K562 (cell line): ENCODE results near the gene CNPY2. TPM values are rescaled to one million over a fixed set of nuclear protein-coding genes. Genes with fewer than 3 reads are reported as not detected.
A peak's percentile ranks its signal among the peaks of the same experiment; 100 is the strongest.

ENCODE experiments used
- HDGF ChIP-seq: fragments of 450-650 bp; IDR thresholded peaks from 2 replicates; pipeline ENCODE4 v1.6.1; 2016
- KDM1A ChIP-seq, 2 experiments: fragments of 450-650 bp; IDR thresholded peaks; 2 replicates each; pipeline ENCODE4 v1.6.1; 2016; ENCODE audit warnings: mild to moderate bottlenecking in 2 of 2
- NR2C1 ChIP-seq, 2 experiments: fragments of 450-650 bp; IDR thresholded peaks; 2 replicates each; pipeline ENCODE4 v1.6.1; 2017; ENCODE audit warnings: mild to moderate bottlenecking in 2 of 2, antibody characterized with exemption in 1 of 2, inconsistent platforms in 1 of 2, missing compliant biosample characterization in 1 of 2, missing genetic modification characterization in 1 of 2
- OTX1 ChIP-seq: fragments of 450-650 bp; formaldehyde crosslinking; IDR thresholded peaks from 2 replicates; pipeline ENCODE4 v1.4.0; 2022; ENCODE audit warnings: mild to moderate bottlenecking
- TOE1 ChIP-seq, 2 experiments: fragments of 450-650 bp in 1 of 2; sonication (generic) in 1 of 2; formaldehyde crosslinking in 1 of 2; IDR thresholded peaks; 2 replicates each; pipeline versions ENCODE4 v1.7.1 to v1.8.0; 2016 to 2022; ENCODE audit warnings: borderline replicate concordance in 2 of 2, mild to moderate bottlenecking in 2 of 2, antibody characterized with exemption in 1 of 2, inconsistent platforms in 1 of 2, low read depth in 1 of 2, missing genetic modification reagents in 1 of 2, moderate library complexity in 1 of 2
- USF2 ChIP-seq: sonication (generic); formaldehyde crosslinking; IDR thresholded peaks from 2 replicates; pipeline ENCODE4 v1.5.0; 2020; ENCODE audit warnings: missing genetic modification reagents
- polyA plus RNA-seq, 8 experiments: library from polyadenylated mRNA; depleted of rRNA in 4 of 8; stranded (reverse) in 5 of 8; unstranded in 3 of 8; fragments of >200 nt; fragmentation: Nextera tagmentation in 2 of 8; fragmentation: Illumina TruSeq in 1 of 8; extraction: Ambion mirVana in 2 of 8; extraction: Trizol in 1 of 8; gene quantifications; 2 replicates each; pipeline versions ENCODE4 v1.2.1 to v1.2.3, GENCODE V29; 2011 to 2014; ENCODE audit warnings: inconsistent platforms in 1 of 8, missing spikeins in 1 of 8
- total RNA-seq, 7 experiments: library from RNA; depleted of rRNA in 6 of 7; stranded (reverse); fragments of >200 nt in 6 of 7; fragmentation: Illumina TruSeq in 2 of 7; extraction: Trizol in 2 of 7; gene quantifications; 2 replicates each; pipeline versions ENCODE4 v1.2.1 to v1.2.3, GENCODE V29; 2011 to 2021; ENCODE audit warnings: low replicate concordance in 1 of 7
- TF ChIP-seq, protein P1 (sequence below): fragments of 450-650 bp; IDR thresholded peaks from 2 replicates; pipeline ENCODE4 v1.6.1; 2017; ENCODE audit warnings: antibody characterized with exemption, mild to moderate bottlenecking
- TF ChIP-seq, protein P2 (sequence below): fragments of 450-650 bp; IDR thresholded peaks from 2 replicates; pipeline ENCODE4 v1.6.1; 2016; ENCODE audit warnings: mild to moderate bottlenecking, moderate library complexity

Gene CNPY2
- total and polyA plus RNA-seq, 9 of the 15 experiments (the other 6 are each of a cell fraction or from before 2014, with no cell fraction given) = 33.8 to 190 (median 138) TPM

GRCh38 chr12:56267443-56268071 lies 48.2 kb downstream of the CNPY2 start (continued):
- TF ChIP-seq, protein P1, sequence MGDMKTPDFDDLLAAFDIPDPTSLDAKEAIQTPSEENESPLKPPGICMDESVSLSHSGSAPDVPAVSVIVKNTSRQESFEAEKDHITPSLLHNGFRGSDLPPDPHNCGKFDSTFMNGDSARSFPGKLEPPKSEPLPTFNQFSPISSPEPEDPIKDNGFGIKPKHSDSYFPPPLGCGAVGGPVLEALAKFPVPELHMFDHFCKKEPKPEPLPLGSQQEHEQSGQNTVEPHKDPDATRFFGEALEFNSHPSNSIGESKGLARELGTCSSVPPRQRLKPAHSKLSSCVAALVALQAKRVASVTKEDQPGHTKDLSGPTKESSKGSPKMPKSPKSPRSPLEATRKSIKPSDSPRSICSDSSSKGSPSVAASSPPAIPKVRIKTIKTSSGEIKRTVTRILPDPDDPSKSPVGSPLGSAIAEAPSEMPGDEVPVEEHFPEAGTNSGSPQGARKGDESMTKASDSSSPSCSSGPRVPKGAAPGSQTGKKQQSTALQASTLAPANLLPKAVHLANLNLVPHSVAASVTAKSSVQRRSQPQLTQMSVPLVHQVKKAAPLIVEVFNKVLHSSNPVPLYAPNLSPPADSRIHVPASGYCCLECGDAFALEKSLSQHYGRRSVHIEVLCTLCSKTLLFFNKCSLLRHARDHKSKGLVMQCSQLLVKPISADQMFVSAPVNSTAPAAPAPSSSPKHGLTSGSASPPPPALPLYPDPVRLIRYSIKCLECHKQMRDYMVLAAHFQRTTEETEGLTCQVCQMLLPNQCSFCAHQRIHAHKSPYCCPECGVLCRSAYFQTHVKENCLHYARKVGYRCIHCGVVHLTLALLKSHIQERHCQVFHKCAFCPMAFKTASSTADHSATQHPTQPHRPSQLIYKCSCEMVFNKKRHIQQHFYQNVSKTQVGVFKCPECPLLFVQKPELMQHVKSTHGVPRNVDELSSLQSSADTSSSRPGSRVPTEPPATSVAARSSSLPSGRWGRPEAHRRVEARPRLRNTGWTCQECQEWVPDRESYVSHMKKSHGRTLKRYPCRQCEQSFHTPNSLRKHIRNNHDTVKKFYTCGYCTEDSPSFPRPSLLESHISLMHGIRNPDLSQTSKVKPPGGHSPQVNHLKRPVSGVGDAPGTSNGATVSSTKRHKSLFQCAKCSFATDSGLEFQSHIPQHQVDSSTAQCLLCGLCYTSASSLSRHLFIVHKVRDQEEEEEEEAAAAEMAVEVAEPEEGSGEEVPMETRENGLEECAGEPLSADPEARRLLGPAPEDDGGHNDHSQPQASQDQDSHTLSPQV = 0 out of 2 replicates have a peak, but pooled peaks have one; percentile 8
- TF ChIP-seq KDM1A (IDR thresholded peaks at IDR 0.05) (peak in 1 of 2 experiments; percentile 23; a peak in 1 of 4 replicates), OTX1 (CRISPR knock-in tag) (0 out of 2 replicates have a peak, but pooled peaks have one; percentile 49), HDGF (no peak), USF2 (peak; percentile 30; the same call in 1 of the 2 replicates), NR2C1 (IDR thresholded peaks at IDR 0.05) (peak; percentile 64), NR2C1 (tag; IDR thresholded peaks at IDR 0.05) (no peak; the same call in 1 of the 2 replicates), TOE1 (IDR thresholded peaks at IDR 0.05; ENCODE audit: borderline replicate concordance) (peak; percentile 20; the same call in 1 of the 2 replicates), TOE1 (CRISPR knock-in tag; IDR thresholded peaks at IDR 0.05; ENCODE audit: borderline replicate concordance, low read depth) (no peak)
- TF ChIP-seq, protein P2, sequence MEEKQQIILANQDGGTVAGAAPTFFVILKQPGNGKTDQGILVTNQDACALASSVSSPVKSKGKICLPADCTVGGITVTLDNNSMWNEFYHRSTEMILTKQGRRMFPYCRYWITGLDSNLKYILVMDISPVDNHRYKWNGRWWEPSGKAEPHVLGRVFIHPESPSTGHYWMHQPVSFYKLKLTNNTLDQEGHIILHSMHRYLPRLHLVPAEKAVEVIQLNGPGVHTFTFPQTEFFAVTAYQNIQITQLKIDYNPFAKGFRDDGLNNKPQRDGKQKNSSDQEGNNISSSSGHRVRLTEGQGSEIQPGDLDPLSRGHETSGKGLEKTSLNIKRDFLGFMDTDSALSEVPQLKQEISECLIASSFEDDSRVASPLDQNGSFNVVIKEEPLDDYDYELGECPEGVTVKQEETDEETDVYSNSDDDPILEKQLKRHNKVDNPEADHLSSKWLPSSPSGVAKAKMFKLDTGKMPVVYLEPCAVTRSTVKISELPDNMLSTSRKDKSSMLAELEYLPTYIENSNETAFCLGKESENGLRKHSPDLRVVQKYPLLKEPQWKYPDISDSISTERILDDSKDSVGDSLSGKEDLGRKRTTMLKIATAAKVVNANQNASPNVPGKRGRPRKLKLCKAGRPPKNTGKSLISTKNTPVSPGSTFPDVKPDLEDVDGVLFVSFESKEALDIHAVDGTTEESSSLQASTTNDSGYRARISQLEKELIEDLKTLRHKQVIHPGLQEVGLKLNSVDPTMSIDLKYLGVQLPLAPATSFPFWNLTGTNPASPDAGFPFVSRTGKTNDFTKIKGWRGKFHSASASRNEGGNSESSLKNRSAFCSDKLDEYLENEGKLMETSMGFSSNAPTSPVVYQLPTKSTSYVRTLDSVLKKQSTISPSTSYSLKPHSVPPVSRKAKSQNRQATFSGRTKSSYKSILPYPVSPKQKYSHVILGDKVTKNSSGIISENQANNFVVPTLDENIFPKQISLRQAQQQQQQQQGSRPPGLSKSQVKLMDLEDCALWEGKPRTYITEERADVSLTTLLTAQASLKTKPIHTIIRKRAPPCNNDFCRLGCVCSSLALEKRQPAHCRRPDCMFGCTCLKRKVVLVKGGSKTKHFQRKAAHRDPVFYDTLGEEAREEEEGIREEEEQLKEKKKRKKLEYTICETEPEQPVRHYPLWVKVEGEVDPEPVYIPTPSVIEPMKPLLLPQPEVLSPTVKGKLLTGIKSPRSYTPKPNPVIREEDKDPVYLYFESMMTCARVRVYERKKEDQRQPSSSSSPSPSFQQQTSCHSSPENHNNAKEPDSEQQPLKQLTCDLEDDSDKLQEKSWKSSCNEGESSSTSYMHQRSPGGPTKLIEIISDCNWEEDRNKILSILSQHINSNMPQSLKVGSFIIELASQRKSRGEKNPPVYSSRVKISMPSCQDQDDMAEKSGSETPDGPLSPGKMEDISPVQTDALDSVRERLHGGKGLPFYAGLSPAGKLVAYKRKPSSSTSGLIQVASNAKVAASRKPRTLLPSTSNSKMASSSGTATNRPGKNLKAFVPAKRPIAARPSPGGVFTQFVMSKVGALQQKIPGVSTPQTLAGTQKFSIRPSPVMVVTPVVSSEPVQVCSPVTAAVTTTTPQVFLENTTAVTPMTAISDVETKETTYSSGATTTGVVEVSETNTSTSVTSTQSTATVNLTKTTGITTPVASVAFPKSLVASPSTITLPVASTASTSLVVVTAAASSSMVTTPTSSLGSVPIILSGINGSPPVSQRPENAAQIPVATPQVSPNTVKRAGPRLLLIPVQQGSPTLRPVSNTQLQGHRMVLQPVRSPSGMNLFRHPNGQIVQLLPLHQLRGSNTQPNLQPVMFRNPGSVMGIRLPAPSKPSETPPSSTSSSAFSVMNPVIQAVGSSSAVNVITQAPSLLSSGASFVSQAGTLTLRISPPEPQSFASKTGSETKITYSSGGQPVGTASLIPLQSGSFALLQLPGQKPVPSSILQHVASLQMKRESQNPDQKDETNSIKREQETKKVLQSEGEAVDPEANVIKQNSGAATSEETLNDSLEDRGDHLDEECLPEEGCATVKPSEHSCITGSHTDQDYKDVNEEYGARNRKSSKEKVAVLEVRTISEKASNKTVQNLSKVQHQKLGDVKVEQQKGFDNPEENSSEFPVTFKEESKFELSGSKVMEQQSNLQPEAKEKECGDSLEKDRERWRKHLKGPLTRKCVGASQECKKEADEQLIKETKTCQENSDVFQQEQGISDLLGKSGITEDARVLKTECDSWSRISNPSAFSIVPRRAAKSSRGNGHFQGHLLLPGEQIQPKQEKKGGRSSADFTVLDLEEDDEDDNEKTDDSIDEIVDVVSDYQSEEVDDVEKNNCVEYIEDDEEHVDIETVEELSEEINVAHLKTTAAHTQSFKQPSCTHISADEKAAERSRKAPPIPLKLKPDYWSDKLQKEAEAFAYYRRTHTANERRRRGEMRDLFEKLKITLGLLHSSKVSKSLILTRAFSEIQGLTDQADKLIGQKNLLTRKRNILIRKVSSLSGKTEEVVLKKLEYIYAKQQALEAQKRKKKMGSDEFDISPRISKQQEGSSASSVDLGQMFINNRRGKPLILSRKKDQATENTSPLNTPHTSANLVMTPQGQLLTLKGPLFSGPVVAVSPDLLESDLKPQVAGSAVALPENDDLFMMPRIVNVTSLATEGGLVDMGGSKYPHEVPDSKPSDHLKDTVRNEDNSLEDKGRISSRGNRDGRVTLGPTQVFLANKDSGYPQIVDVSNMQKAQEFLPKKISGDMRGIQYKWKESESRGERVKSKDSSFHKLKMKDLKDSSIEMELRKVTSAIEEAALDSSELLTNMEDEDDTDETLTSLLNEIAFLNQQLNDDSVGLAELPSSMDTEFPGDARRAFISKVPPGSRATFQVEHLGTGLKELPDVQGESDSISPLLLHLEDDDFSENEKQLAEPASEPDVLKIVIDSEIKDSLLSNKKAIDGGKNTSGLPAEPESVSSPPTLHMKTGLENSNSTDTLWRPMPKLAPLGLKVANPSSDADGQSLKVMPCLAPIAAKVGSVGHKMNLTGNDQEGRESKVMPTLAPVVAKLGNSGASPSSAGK = peak; percentile 25
